ENCODE results near the gene C4A. TPM values are rescaled to one million over a fixed set of nuclear protein-coding genes. Genes with fewer than 3 reads are reported as not detected.
"Not testable (repeated sequence)": the region's sequence is repeated elsewhere in the genome, so short reads cannot be mapped to it uniquely, and the experiment has no call there.

Gene C4A
- total and polyA plus RNA-seq, 12 donors = 30.1 to 367 (median 57.4) TPM

DNA sequence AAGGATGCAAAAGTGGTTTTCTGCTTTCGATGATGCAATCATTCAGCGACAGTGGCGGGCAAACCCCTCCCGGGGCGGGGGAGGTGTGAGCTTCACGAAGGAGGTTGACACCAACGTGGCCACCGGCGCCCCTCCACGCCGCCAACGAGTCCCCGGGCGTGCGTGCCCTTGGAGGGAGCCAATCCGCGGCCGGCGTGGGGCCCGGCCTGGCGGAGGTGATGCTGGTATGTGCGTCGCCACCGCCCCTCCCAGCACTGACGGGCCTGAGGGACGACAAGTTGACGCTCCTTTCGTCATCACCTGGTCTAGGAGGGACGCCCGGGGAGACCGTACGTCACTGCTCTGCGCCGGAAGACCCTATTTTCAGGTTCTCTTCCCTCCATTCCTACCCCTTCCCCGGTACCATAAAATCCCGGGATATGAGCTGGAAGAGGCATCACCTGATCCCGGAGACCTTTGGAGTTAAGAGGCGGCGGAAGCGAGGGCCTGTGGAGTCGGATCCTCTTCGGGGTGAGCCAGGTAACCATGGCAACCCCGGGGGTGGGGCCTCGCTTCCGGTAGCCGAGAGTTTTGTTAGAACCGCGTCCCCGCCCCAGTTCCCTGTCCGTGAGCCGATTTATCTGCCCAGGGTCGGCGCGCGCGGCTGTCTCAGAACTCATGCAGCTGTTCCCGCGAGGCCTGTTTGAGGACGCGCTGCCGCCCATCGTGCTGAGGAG, 9.7 kb upstream of the C4A start, which contains the start of gene DXO:
Gene DXO (minus strand): TSS at position 146 of the 716 bp plus-strand sequence. CDS start 463 bp downstream, outside the sequence.
- peaks cover 6 to 31% (median 24%) of the 10 kb centered on the region in 9 donors for H3K4me1 ChIP-seq
- peak within 1 kb of the TSS; percentile 87 to 96 (median 94) for H3K27ac ChIP-seq
- H3K27me3 ChIP-seq = no peaks in the 10 kb centered on the region
- ATAC-seq (peak; percentile 95 to 97 (median 96)), DNase-seq (peak; percentile 92 to 97)
- TF ChIP-seq, protein P1, sequence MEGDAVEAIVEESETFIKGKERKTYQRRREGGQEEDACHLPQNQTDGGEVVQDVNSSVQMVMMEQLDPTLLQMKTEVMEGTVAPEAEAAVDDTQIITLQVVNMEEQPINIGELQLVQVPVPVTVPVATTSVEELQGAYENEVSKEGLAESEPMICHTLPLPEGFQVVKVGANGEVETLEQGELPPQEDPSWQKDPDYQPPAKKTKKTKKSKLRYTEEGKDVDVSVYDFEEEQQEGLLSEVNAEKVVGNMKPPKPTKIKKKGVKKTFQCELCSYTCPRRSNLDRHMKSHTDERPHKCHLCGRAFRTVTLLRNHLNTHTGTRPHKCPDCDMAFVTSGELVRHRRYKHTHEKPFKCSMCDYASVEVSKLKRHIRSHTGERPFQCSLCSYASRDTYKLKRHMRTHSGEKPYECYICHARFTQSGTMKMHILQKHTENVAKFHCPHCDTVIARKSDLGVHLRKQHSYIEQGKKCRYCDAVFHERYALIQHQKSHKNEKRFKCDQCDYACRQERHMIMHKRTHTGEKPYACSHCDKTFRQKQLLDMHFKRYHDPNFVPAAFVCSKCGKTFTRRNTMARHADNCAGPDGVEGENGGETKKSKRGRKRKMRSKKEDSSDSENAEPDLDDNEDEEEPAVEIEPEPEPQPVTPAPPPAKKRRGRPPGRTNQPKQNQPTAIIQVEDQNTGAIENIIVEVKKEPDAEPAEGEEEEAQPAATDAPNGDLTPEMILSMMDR (IDR thresholded peaks at IDR 0.05) = no peak
- whole genome bisulfite sequencing, 2 donors = 0 to 1% methylated on average over 62 of the region's 62 CpGs
- intact Hi-C loops (cut with DNase I) = loop anchor here in 3 of 10 donors (1.0 kb wide), 1 partner anchor 13 kb away; the partner anchor contains the start of gene SKIC2 (in 3 of the 3)
- peak within 1 kb of the TSS; percentile 59 to 96 (median 74) for H3K4me3 ChIP-seq
- no peaks in the 10 kb centered on the region for H3K9me3 ChIP-seq
- peaks cover 0 to 55% (median 18%) of the 10 kb centered on the region in 9 donors for H3K36me3 ChIP-seq

DNA sequence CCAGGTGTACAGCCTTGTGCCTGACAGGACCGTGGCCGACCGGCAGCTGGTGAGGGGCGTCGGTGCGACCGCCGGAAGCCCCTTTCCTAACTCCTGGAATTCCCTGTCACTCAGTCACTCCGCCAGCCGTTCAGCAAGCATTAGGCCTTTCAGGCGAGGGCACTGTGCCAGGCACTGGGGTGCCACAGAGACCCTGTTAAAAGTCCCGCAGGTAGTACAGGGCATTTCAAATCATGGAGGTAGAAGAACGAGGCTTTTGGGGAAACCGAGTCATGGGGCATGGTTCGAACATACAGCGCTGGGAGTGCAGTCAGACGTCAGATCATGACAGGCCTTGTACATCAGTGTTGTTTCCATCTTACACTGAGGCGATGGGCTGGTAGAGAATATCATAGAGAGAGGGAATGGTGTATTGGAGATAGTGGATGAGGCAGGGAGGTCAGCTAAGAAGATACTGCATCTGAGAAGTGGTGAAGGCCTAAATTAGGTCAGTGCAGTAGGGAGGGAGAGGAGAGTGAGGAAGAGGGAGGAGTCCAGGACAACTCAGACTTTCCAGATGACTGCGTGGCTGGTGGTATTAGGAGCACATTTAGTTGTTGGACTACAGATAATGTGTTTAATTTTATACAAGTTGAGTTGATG, 9.0 kb upstream of the C4A start:
- no peak for ATAC-seq
- no peak for DNase-seq
- WGBS, 2 donors = 6 to 7% methylated on average over 19 of the region's 19 CpGs
- TF ChIP-seq, protein P1 (IDR thresholded peaks at IDR 0.05) = no peak
- peak overlapping the region; percentile 87 to 96 (median 94) for H3K27ac ChIP-seq
- peak overlapping the region; percentile 59 to 96 (median 74) for H3K4me3 ChIP-seq
- no peaks in the 10 kb centered on the region for H3K9me3 ChIP-seq
- peaks cover 6 to 31% (median 24%) of the 10 kb centered on the region in 9 donors for H3K4me1 ChIP-seq
- no peaks in the 10 kb centered on the region for H3K27me3 ChIP-seq
- intact Hi-C loops (cut with DNase I) = loop anchor here in 3 of 10 donors (1.0 kb wide), 1 partner anchor 14 kb away; the partner anchor contains the start of gene SKIC2 (in 3 of the 3)
- H3K36me3 ChIP-seq = peaks cover 0 to 50% (median 11%) of the 10 kb centered on the region in 9 donors

DNA sequence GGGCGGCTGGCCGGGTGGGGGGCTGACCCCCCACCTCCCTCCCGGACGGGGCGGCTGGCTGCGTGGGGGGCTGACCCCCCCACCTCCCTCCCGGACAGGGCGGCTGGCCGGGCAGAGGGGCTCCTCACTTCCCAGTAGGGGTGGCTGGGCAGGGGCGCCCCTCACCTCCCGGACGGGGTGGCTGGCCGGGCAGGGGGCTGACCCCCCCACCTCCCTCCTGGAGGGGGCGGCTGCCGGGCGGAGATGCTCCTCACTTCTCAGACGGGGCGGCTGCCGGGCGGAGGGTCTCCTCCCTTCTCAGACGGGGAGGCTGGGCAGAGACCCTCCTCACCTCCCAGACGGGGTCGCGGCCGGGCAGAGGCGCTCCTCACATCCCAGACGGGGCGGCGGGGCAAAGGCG, 5.8 kb upstream of the C4A start:
- H3K4me3 ChIP-seq; intact Hi-C loops (cut with DNase I): not testable (repeated sequence)
- WGBS, 2 donors = 98% methylated on average over 26 to 29 of the region's 30 CpGs

DNA sequence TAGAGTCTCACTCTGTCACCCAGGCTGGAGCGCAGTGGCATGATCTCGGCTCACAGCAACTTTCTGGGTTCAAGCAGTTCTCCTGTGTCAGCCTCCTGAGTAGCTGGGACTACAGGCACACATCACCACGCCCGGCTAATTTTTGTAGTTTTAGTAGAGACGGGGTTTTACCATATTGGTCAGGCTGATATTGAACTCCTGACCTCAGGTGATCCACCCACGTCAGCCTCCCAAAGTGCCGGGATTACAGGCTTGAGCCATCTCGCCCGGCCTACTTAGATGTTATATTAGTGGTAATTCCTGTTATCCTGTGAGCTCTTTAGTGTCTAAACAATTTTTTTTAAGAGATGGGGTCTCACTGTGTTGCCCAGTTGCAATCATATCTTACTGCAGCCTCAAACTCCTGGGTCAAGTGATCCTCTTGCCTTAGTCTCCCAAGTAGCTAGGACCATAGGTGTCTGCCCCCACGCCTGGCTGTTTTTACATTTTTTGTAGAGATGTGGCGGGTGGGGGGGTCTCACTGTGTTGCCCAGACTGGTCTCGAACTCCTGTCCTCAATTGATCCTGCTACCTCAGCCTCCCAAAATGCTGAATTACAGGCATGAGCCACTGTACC, 3.9 kb upstream of the C4A start:
- Histone ChIP-seq H3K4me1 (peaks cover 4 to 9% (median 6%) of the 10 kb centered on the region in 9 donors), H3K27me3 (no peaks in the 10 kb centered on the region), H3K36me3 (peaks cover 0 to 41% (median 8%) of the 10 kb centered on the region in 9 donors), H3K27ac (no peak overlapping the region), H3K9me3 (no peaks in the 10 kb centered on the region), H3K4me3 (no peak overlapping the region)
- TF ChIP-seq, protein P1 (IDR thresholded peaks at IDR 0.05) = no peak
- DNase-seq = no peak
- no peak for ATAC-seq
- 96% methylated on average over 12 of the region's 12 CpGs for WGBS, 2 donors
- intact Hi-C loops (cut with DNase I) = no loop called here

More for the DNA sequence above, 5.8 kb upstream of the C4A start:
- not testable (repeated sequence) for H3K27me3 ChIP-seq, H3K27ac ChIP-seq, DNase-seq, H3K9me3 ChIP-seq, ATAC-seq
- peaks cover 6 to 20% (median 16%) of the 10 kb centered on the region in 9 donors for H3K4me1 ChIP-seq
- H3K36me3 ChIP-seq = peaks cover 0 to 41% (median 8%) of the 10 kb centered on the region in 9 donors
